SK-N-SH (cell line): ENCODE results near the gene TFPT. TPM values are rescaled to one million over a fixed set of nuclear protein-coding genes. Genes with fewer than 3 reads are reported as not detected.

Experiments
- CTCF ChIA-PET: fragments of 300-600, 350-600 bp; formaldehyde crosslinking; extraction: SDS; loops from one replicate; lab custom pipeline; 2021; lab: Yijun Ruan, JAX
- POLR2A ChIA-PET: fragments of 350-600 bp; sonication (Branson Sonifier 250); formaldehyde crosslinking; extraction: SDS; loops from one replicate; lab custom pipeline; 2020; ENCODE audit warnings: antibody characterized with exemption, inconsistent platforms; lab: Yijun Ruan, JAX
- DNase-seq: peaks from one replicate; pipeline ENCODE4 v3.0.0; 2012
- H2AFZ ChIP-seq: fragments of 200-600 bp; sonication (generic); 2 replicates; pipeline ENCODE4 v1.8.1; 2016; ENCODE audit warnings: antibody characterized with exemption, mild to moderate bottlenecking, low read depth
- H3F3A ChIP-seq: fragments of 200-600 bp; sonication (generic); replicated peaks from 2 replicates; pipeline ENCODE3; 2016; ENCODE audit warnings: antibody characterized with exemption, mild to moderate bottlenecking; ENCODE audit not compliant: insufficient read depth
- H3K27ac ChIP-seq, 2 experiments: fragments of 200-500 bp in 1 of 2; fragments of 200-600 bp in 1 of 2; sonication (Bioruptor generic) in 1 of 2; sonication (generic), shearing (Covaris generic) in 1 of 2; 2 replicates each; pipeline versions ENCODE4 v1.5.1 to v1.6.1; 2014 to 2016; ENCODE audit warnings: low read depth in 2 of 2, inconsistent platforms in 1 of 2, low read length in 1 of 2, mild to moderate bottlenecking in 1 of 2, mixed read lengths in 1 of 2
- H3K27me3 ChIP-seq: fragments of 200-600 bp; sonication (generic), shearing (Covaris generic); 2 replicates; pipeline ENCODE4 v1.6.1; 2016; ENCODE audit warnings: mixed run types; ENCODE audit not compliant: insufficient read depth
- H3K36me3 ChIP-seq, 2 experiments: fragments of 200-500 bp in 1 of 2; fragments of 200-600 bp in 1 of 2; sonication (Bioruptor generic) in 1 of 2; sonication (generic) in 1 of 2; replicated peaks in 1 of 2; 2 replicates each; pipeline versions ENCODE3 to v1.5.1; 2014 to 2016; ENCODE audit warnings: low read length in 1 of 2, mild to moderate bottlenecking in 1 of 2; ENCODE audit not compliant: insufficient read depth in 2 of 2, control insufficient read depth in 1 of 2
- H3K4me1 ChIP-seq, 2 experiments: fragments of 200-500 bp in 1 of 2; fragments of 200-600 bp in 1 of 2; sonication (Bioruptor generic) in 1 of 2; sonication (generic), shearing (Covaris generic) in 1 of 2; 2 replicates each; pipeline versions ENCODE4 v1.5.1 to v1.6.1; 2014 to 2016; ENCODE audit warnings: low read depth in 1 of 2, low read length in 1 of 2, mixed run types in 1 of 2; ENCODE audit not compliant: insufficient read depth in 2 of 2, control insufficient read depth in 1 of 2
- H3K4me2 ChIP-seq: fragments of 200-600 bp; sonication (generic), shearing (Covaris generic); 2 replicates; pipeline ENCODE4 v1.6.1; 2017; ENCODE audit warnings: mixed run types
- H3K4me3 ChIP-seq, 2 experiments: fragments of 200-500 bp in 1 of 2; fragments of 200-600 bp in 1 of 2; sonication (Bioruptor generic) in 1 of 2; sonication (generic), shearing (Covaris generic) in 1 of 2; 2 replicates each; pipeline versions ENCODE4 v1.5.1 to v1.8.1; 2014 to 2016; ENCODE audit warnings: low read depth in 2 of 2, inconsistent platforms in 1 of 2, low read length in 1 of 2, mild to moderate bottlenecking in 1 of 2, mixed read lengths in 1 of 2, moderate library complexity in 1 of 2
- H3K79me2 ChIP-seq: fragments of 200-600 bp; sonication (generic); 2 replicates; pipeline ENCODE4 v1.8.1; 2017; ENCODE audit warnings: mild to moderate bottlenecking; ENCODE audit not compliant: insufficient read depth
- H3K9ac ChIP-seq: fragments of 200-600 bp; sonication (generic); 2 replicates; pipeline ENCODE4 v1.6.1; 2017; ENCODE audit warnings: mixed run types
- H3K9me2 ChIP-seq: fragments of 200-600 bp; sonication (generic); 2 replicates; pipeline ENCODE4 v1.6.1; 2017; ENCODE audit warnings: mixed run types
- H3K9me3 ChIP-seq: fragments of 200-600 bp; sonication (generic); 2 replicates; pipeline ENCODE4 v1.6.1; 2017; ENCODE audit warnings: mixed run types, mild to moderate bottlenecking, moderate library complexity
- H4K20me1 ChIP-seq: fragments of 200-600 bp; sonication (generic); 2 replicates; pipeline ENCODE4 v1.6.1; 2017; ENCODE audit warnings: mild to moderate bottlenecking, mixed run types; ENCODE audit not compliant: insufficient read depth
- CHD2 ChIP-seq: fragments of 150-350 bp; IDR thresholded peaks from 2 replicates; pipeline ENCODE4 v1.6.1; 2018; ENCODE audit warnings: low read length; ENCODE audit not compliant: partially characterized antibody
- ELF1 ChIP-seq: IDR thresholded peaks from 2 replicates; pipeline ENCODE4 v1.4.0; 2012
- EP300 ChIP-seq, 2 experiments: IDR thresholded peaks; 2 replicates each; pipeline versions ENCODE4 v1.4.0 to v1.6.1; 2012; ENCODE audit warnings: borderline replicate concordance in 1 of 2, low read depth in 1 of 2, low read length in 1 of 2
- FOXM1 ChIP-seq: IDR thresholded peaks from 2 replicates; pipeline ENCODE4 v1.4.0; 2012; ENCODE audit warnings: low read depth, mild to moderate bottlenecking
- GATA2 ChIP-seq: sonication (generic); formaldehyde crosslinking; IDR thresholded peaks from 2 replicates; pipeline ENCODE4 v1.5.0; 2020; ENCODE audit warnings: mild to moderate bottlenecking, missing genetic modification reagents
- IRF3 ChIP-seq: fragments of 150-350 bp; IDR thresholded peaks from 2 replicates; pipeline ENCODE4 v1.6.1; 2016; ENCODE audit warnings: mild to moderate bottlenecking, low read depth, low read length
- JUND ChIP-seq: IDR thresholded peaks from 2 replicates; pipeline ENCODE4 v1.4.0; 2012
- MEF2A ChIP-seq: IDR thresholded peaks from 2 replicates; pipeline ENCODE4 v1.4.0; 2012; ENCODE audit warnings: low read depth, borderline replicate concordance
- POLR2AphosphoS5 ChIP-seq: IDR thresholded peaks from 2 replicates; pipeline ENCODE4 v1.6.1; 2012; ENCODE audit warnings: low read depth, low read length
- RAD21 ChIP-seq: IDR thresholded peaks from 2 replicates; pipeline ENCODE4 v1.6.1; 2012; ENCODE audit warnings: mild to moderate bottlenecking, low read length
- RCOR1 ChIP-seq: fragments of 150-350 bp; IDR thresholded peaks from 2 replicates; pipeline ENCODE4 v1.6.1; 2017; ENCODE audit warnings: antibody characterized with exemption, low read length
- REST ChIP-seq: IDR thresholded peaks from 2 replicates; pipeline ENCODE4 v1.6.1; 2012; ENCODE audit warnings: mild to moderate bottlenecking, low read depth, low read length, moderate library complexity
- TEAD4 ChIP-seq: IDR thresholded peaks from 2 replicates; pipeline ENCODE4 v1.4.0; 2012; ENCODE audit warnings: mild to moderate bottlenecking, borderline replicate concordance; ENCODE audit not compliant: insufficient read depth
- USF2 ChIP-seq: fragments of 150-350 bp; IDR thresholded peaks from 2 replicates; pipeline ENCODE4 v1.6.1; 2017; ENCODE audit warnings: antibody characterized with exemption, low read length, low read depth, borderline replicate concordance
- YY1 ChIP-seq: IDR thresholded peaks from 2 replicates; pipeline ENCODE4 v1.4.0; 2012; ENCODE audit warnings: low read depth, mild to moderate bottlenecking
- WGBS: methylation state at CpG from one replicate; pipeline ENCODE4 v1.1.6; 2017; ENCODE audit warnings: low lambda C conversion rate; 5-methylcytosine and 5-hydroxymethylcytosine counted together
- polyA plus RNA-seq, 3 experiments: library from polyadenylated mRNA; depleted of rRNA; stranded (reverse); fragments of >200 nt; gene quantifications; 2 replicates each; pipeline ENCODE4 v1.2.3, GENCODE V29; 2012
- TF ChIP-seq, protein P1 (sequence below): IDR thresholded peaks from 2 replicates; pipeline ENCODE4 v1.4.0; 2012; ENCODE audit warnings: low read depth
- TF ChIP-seq, protein P2 (sequence below): IDR thresholded peaks from 2 replicates; pipeline ENCODE4; 2012

Gene TFPT
- polyA plus RNA-seq, 1 of the 3 experiments (the other 2 are of a cell fraction) = 49.7 TPM

DNA sequence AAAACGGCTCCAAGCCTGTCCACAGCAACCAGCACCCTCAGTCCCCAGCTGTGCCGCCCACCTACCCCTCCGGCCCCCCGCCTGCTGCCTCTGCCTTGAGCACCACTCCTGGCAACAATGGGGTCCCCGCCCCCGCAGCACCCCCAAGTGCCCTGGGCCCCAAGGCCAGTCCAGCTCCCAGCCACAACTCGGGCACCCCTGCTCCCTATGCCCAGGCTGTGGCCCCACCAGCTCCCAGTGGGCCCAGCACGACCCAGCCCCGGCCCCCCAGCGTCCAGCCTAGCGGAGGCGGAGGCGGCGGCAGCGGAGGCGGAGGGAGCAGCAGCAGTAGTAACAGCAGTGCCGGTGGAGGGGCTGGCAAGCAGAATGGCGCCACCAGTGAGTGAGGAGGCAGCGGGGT is 32.7 kb upstream of the TFPT start:
- Histone ChIP-seq H3K79me2 (peaks cover under 1% of the 10 kb centered on the region; the same call in 1 of the 2 replicates), H3K4me3 (no peak overlapping the region), H3K27ac (no peak overlapping the region), H3K27me3 (no peaks in the 10 kb centered on the region), H3K4me1 (no peaks in the 10 kb centered on the region), H2AFZ (no peak overlapping the region), H4K20me1 (no peaks in the 10 kb centered on the region), H3K36me3 (peaks cover 28 to 90% of the 10 kb centered on the region in 2 experiments), H3K4me2 (no peak overlapping the region), H3F3A (peaks cover 3% of the 10 kb centered on the region), H3K9me3 (no peaks in the 10 kb centered on the region), H3K9ac (no peak overlapping the region), H3K9me2 (no peaks in the 10 kb centered on the region)
- TF ChIP-seq RCOR1 (no peak), USF2 (no peak), RAD21 (no peak), POLR2AphosphoS5 (no peak), ELF1 (no peak), FOXM1 (no peak), YY1 (no peak), JUND (no peak), EP300 (IDR thresholded peaks at IDR 0.05; ENCODE audit: borderline replicate concordance in 1 of 2, low read depth in 1 of 2, low read length in 1 of 2) (no peak), TEAD4 (no peak), IRF3 (no peak), GATA2 (CRISPR knock-in tag) (no peak)
- TF ChIP-seq, protein P1, sequence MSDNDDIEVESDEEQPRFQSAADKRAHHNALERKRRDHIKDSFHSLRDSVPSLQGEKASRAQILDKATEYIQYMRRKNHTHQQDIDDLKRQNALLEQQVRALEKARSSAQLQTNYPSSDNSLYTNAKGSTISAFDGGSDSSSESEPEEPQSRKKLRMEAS = no peak
- DNase-seq = no peak
- ChIA-PET CTCF (interaction anchor here (1.0 to 1.3 kb wide), 3 partner anchors 10 to 20 kb away, joined by 3 to 5 read pairs (median 4); no protein-coding TSS in a partner anchor), POLR2A (interaction anchor here (1.0 to 1.2 kb wide), 2 partner anchors 11 kb away, joined by 3 to 4 read pairs; partner anchors contain the start of genes CNOT3 and LENG1)
- WGBS = 92% methylated on average over 18 of the region's 19 CpGs

- Histone ChIP-seq H3K4me2 (no peak overlapping the region), H3K9ac (no peak overlapping the region), H3K27ac (no peak overlapping the region), H2AFZ (no peak overlapping the region), H3K27me3 (no peaks in the 10 kb centered on the region), H3F3A (peaks cover 3% of the 10 kb centered on the region), H3K9me3 (no peaks in the 10 kb centered on the region), H4K20me1 (peaks cover 4% of the 10 kb centered on the region), H3K4me3 (no peak overlapping the region), H3K79me2 (peaks cover 5% of the 10 kb centered on the region; the same call in 1 of the 2 replicates), H3K4me1 (no peaks in the 10 kb centered on the region), H3K9me2 (no peaks in the 10 kb centered on the region), H3K36me3 (peaks cover 32 to 90% of the 10 kb centered on the region in 2 experiments)
- no peak for DNase-seq
- ChIA-PET POLR2A (interaction anchor here (1.0 to 1.2 kb wide), 2 partner anchors 11 to 12 kb away, joined by 3 to 4 read pairs; partner anchors contain the start of genes CNOT3 and LENG1), CTCF (interaction anchor here (0.9 to 1.3 kb wide), 4 partner anchors 11 to 20 kb away, joined by 3 to 5 read pairs (median 4); partner anchors contain the start of gene LENG1)
- TF ChIP-seq TEAD4 (no peak), CHD2 (no peak), POLR2AphosphoS5 (no peak), MEF2A (no peak), REST (no peak), IRF3 (no peak)
- TF ChIP-seq, protein P2, sequence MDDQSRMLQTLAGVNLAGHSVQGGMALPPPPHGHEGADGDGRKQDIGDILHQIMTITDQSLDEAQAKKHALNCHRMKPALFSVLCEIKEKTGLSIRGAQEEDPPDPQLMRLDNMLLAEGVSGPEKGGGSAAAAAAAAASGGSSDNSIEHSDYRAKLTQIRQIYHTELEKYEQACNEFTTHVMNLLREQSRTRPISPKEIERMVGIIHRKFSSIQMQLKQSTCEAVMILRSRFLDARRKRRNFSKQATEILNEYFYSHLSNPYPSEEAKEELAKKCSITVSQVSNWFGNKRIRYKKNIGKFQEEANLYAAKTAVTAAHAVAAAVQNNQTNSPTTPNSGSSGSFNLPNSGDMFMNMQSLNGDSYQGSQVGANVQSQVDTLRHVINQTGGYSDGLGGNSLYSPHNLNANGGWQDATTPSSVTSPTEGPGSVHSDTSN = no peak
- 85% methylated on average over 3 of the region's 3 CpGs for WGBS
Measured at GRCh38 chr19:54147676-54148075, 32.2 kb upstream of the TFPT start.
